Osteocyte (in vitro differentiated cells): ENCODE data around the gene ZNF280D. TPM values are rescaled to one million over a fixed set of nuclear protein-coding genes. Genes with fewer than 3 reads are reported as not detected.
A peak's percentile ranks its signal among the peaks of the same experiment; 100 is the strongest.

Experiments
- DNase-seq: peaks from one replicate; pipeline ENCODE4 v3.0.0; 2021; ENCODE audit warnings: mixed read lengths; ENCODE audit not compliant: unreplicated experiment; ENCODE audit errors: extremely low spot score
- H3K27ac Mint-ChIP-seq: one replicate; pipeline ENCODE4 v1.8.0; 2021; ENCODE audit warnings: mild to moderate bottlenecking, mixed read lengths; ENCODE audit not compliant: unreplicated experiment
- H3K27me3 Mint-ChIP-seq: one replicate; pipeline ENCODE4 v1.8.0; 2021; ENCODE audit warnings: mixed read lengths; ENCODE audit not compliant: unreplicated experiment
- H3K36me3 Mint-ChIP-seq: one replicate; pipeline ENCODE4 v1.8.0; 2021; ENCODE audit warnings: mixed read lengths; ENCODE audit not compliant: unreplicated experiment
- H3K4me1 Mint-ChIP-seq: one replicate; pipeline ENCODE4 v1.8.0; 2021; ENCODE audit warnings: mixed read lengths; ENCODE audit not compliant: unreplicated experiment
- H3K4me3 Mint-ChIP-seq: one replicate; pipeline ENCODE4 v1.8.0; 2021; ENCODE audit warnings: mild to moderate bottlenecking, moderate library complexity, mixed read lengths; ENCODE audit not compliant: unreplicated experiment
- H3K9me3 Mint-ChIP-seq: one replicate; pipeline ENCODE4 v1.8.0; 2021; ENCODE audit warnings: mixed read lengths; ENCODE audit not compliant: unreplicated experiment
- CTCF ChIP-seq: fragments of 200-600 bp; sonication (generic); IDR thresholded peaks from 2 replicates; pipeline ENCODE4 v1.5.0; 2021; ENCODE audit warnings: antibody characterized with exemption, mild to moderate bottlenecking, moderate library complexity
- total RNA-seq: library from RNA; stranded (reverse); gene quantifications from 2 replicates; pipeline ENCODE4 v1.2.1, GENCODE V29; 2021

The ZNF280D gene
- total RNA-seq, 1 donor from 2014 or later: 16.1 TPM

GRCh38 chr15:56732886-56733135, 498 bp downstream of the ZNF280D start:
- no peaks in the 10 kb centered on the region for H3K9me3 Mint-ChIP-seq
- peaks cover 25% of the 10 kb centered on the region for H3K4me1 Mint-ChIP-seq
- H3K4me3 Mint-ChIP-seq: peak overlapping the region; percentile 82
- DNase-seq: no peak
- peak overlapping the region; percentile 96 for H3K27ac Mint-ChIP-seq
- no peaks in the 10 kb centered on the region for H3K27me3 Mint-ChIP-seq
- H3K36me3 Mint-ChIP-seq: no peaks in the 10 kb centered on the region
- TF ChIP-seq CTCF: no peak

- TF ChIP-seq CTCF: no peak
- H3K27ac Mint-ChIP-seq: peak overlapping the region; percentile 96
- no peaks in the 10 kb centered on the region for H3K27me3 Mint-ChIP-seq
- H3K4me1 Mint-ChIP-seq: peaks cover 25% of the 10 kb centered on the region
- no peaks in the 10 kb centered on the region for H3K9me3 Mint-ChIP-seq
- no peaks in the 10 kb centered on the region for H3K36me3 Mint-ChIP-seq
- no peak for DNase-seq
- H3K4me3 Mint-ChIP-seq: peak overlapping the region; percentile 82
Measured at GRCh38 chr15:56732135-56732885, 999 bp downstream of the ZNF280D start.

GRCh38 chr15:56731548-56731947, 1.8 kb downstream of the ZNF280D start:
- Mint-ChIP-seq H3K27ac (peak overlapping the region; percentile 96), H3K4me3 (peak overlapping the region; percentile 82)

GRCh38 chr15:56729561-56729960, 3.7 kb downstream of the ZNF280D start:
- Mint-ChIP-seq H3K27me3 (no peaks in the 10 kb centered on the region), H3K9me3 (no peaks in the 10 kb centered on the region), H3K4me3 (no peak overlapping the region), H3K4me1 (peaks cover 26% of the 10 kb centered on the region), H3K36me3 (peaks cover 2% of the 10 kb centered on the region), H3K27ac (no peak overlapping the region)
- TF ChIP-seq CTCF: no peak
- no peak for DNase-seq

More at GRCh38 chr15:56731548-56731947, 1.8 kb downstream of the ZNF280D start:
- no peak for TF ChIP-seq CTCF
- no peaks in the 10 kb centered on the region for H3K27me3 Mint-ChIP-seq
- no peak for DNase-seq
- peaks cover 2% of the 10 kb centered on the region for H3K36me3 Mint-ChIP-seq
- H3K4me1 Mint-ChIP-seq: peaks cover 25% of the 10 kb centered on the region
- no peaks in the 10 kb centered on the region for H3K9me3 Mint-ChIP-seq

- Mint-ChIP-seq H3K4me3 (no peak overlapping the region), H3K4me1 (peaks cover 6% of the 10 kb centered on the region), H3K36me3 (peaks cover 8% of the 10 kb centered on the region), H3K9me3 (peaks cover 4% of the 10 kb centered on the region), H3K27ac (no peak overlapping the region), H3K27me3 (no peaks in the 10 kb centered on the region)
- no peak for DNase-seq
- no peak for TF ChIP-seq CTCF
Measured at GRCh38 chr15:56725386-56725785, 7.9 kb downstream of the ZNF280D start.
